NCI-H748 (cell line): Measurements from ENCODE around the gene NIFK.

Experiments
- DNase-seq: peaks from one replicate; lab custom pipeline; 2025; ENCODE audit not compliant: unreplicated experiment; lab: John Stamatoyannopoulos, UW

Gene NIFK

DNA sequence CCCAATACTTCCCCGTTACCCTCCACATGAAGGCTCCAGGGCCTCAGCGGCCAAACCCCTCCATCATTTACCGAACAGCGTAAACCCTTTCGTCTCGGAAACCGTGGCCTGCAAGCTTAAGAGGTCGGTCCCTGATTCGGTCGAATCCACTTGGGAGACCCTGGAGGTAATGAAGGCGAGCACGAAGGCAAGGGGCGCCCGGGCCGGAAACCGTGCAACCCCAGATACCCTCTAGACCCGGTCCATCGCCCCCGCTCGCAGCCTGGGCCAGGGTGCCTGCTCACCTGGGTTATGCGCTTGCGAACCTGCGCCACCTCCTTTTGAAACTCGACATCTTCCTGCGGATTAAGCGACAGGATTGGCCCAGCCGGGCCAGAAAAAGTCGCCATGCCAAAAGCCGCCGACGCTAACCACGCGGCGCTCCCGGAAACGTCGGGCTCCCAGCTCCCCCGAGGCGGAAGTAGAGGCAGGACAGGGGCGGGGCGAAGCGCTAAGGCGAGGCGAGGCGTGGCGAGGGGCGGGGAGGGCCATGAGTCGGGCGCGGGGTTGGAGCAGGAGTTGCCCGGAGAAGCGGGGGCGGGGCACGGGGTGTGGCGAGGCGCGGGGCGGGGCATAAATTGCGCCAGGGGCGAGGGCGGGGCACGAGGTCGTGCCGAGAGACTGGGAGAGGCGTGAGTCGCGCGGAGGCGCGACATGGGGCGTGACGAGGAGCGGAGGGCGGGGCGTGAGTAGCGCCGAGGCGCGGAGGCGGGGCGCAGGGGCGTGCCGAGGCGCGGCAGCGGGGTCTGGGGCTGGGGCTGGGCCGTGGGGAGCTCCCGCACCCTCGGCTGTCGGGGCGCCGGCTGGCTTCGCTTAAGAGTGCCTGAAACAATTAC lies at the start of gene NIFK:
TSS of gene NIFK (minus strand) at position 414 of the 875 bp plus-strand sequence. CDS start at position 389, 25 bp downstream.
- peak; percentile 92 for DNase-seq

DNA sequence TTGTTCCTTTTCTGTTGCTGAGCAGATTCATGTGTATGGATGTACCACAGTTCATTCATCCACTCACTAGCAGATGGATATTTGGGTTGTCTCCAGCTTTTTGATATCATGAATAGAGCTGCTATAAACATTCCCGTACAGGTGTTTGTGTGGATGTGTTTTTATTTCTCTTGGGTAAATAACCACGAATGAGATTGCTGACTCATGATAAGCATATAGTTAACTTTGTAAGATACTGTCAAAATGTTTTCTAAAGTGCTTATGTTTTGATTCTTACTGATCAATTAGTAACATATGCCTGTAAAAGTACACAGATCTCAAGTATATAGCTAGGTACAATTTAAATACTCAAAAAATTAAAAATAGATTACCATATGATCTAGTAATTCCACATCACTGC lies 46.5 kb upstream of the NIFK start:
- no peak for DNase-seq

DNA sequence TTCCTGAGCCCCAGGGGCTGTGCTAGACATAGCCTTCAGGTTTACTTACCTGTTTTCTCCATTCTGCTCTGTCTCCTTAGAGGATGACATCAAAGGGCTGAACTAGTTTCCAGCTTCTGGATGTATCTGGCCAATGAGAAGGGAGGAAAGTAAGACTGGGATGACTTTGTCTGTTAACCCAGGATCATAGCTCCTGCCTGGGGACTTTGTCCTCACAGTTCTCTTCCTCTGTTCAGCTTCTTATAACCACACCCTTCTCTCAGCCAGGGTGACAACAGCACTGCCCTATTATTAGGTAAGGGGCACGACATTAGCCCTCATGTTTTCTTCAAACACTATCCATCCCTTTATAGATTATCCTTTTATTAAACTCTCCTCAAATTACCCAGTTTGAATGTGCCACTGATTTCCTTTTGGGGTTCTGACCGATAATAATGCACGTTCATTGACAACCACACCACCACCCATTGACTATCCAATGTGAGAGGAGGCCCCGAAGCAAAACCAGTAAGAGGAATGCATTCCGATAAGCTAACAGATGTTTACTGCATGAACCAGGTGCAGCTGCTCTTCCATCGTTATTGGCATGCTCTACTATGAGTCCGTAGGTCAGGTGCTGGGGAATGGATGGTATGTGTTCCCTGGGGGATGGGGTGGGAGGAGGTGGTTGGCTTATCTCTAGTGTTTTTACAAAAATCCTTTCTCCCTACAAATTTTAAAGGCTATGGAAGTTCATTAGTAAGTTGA lies 42.2 kb upstream of the NIFK start:
- no peak for DNase-seq

DNA sequence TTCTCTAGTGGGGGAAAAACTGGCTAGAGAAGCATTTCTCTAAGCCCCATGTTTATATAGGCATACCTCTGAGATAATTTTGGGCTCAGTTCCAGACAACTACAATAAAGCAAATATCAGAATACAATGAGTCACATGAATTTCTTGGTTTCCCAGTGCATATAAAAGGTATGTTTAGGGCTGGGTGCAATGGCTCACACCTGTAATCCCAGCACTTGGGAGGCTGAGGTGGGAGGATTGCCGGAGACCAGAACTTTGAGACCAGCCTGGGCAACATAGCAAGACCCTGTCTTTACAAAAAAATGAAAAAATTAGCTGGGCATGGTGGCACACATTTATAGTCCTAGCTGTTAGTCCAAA lies 41.0 kb upstream of the NIFK start:
- DNase-seq, result peak; percentile 7

DNA sequence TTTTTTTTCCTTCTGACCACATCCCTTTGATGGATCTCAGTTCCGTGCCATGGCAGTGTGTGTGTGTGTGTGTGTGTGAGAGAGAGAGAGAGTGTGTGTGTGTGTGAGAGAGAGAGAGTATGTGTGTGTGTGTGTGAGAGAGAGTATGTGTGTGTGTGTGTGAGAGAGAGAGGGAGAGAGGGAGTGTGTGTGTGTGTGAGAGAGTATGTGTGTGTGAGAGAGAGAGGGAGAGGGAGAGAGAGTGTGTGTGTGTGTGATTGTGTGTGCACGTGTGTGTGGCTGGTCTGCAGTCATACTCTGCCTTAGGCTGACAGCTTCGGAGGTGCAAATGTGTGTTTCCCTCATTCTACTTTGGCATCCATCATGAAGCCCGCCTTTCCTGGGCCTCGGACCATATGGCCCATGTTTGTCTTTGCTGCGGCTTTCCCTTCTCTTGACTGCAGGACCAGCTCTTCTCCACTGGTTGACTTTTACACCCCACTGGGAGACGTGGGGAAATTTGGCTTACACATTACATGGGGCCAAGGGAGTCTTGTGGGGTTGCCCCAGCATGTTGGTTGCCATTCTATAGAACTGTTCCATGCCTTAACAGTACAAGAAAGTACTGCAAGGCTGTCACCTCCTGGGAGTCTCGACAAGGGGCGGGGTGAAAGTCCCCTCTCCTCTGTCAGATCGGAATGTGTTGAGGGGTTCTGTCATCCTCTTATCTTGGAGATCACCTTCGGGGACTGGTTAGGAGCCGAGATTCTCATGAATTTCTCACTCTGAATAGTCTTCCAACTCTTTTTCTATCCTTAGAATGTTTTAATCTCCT lies 40.4 kb upstream of the NIFK start:
- no peak for DNase-seq

DNA sequence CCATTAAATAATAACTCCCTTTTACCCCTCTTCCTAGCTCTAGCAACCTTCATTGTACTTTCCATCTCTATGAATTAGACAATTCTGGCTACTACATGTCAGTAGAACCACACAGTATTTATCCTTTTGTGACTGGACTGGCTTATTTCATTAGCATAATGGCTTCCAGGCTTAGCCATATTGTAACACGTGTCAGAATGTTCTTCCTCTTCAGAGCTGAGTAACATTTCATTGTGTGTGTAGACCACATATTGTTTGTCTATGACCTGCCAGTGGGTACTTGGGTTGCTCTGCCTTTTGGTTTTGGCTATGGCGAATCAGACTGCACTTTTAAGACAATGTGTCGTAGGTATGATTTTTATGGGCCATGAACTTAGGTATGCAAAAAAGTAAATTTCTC lies 39.7 kb upstream of the NIFK start:
- DNase-seq, result no peak

DNA sequence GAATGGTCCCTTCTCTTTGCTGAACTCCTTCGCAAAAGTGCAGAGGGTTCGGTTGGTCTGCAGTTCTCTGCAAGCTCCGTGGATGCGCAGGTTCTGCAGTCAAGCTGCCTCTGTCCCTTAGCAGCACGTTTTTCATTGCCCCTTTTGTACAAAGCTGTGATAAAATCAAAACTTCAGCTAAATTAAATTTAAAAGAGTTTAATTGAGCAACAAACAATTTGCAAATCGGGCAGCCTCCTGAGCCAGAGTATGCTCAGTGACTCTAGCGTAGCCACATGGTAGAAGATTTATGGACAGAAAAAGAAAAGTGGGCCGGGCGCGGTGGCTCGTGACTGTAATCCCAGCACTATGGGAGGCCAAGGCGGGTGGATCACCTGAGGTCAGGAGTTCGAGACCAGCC lies 37.6 kb upstream of the NIFK start:
- no peak for DNase-seq

DNA sequence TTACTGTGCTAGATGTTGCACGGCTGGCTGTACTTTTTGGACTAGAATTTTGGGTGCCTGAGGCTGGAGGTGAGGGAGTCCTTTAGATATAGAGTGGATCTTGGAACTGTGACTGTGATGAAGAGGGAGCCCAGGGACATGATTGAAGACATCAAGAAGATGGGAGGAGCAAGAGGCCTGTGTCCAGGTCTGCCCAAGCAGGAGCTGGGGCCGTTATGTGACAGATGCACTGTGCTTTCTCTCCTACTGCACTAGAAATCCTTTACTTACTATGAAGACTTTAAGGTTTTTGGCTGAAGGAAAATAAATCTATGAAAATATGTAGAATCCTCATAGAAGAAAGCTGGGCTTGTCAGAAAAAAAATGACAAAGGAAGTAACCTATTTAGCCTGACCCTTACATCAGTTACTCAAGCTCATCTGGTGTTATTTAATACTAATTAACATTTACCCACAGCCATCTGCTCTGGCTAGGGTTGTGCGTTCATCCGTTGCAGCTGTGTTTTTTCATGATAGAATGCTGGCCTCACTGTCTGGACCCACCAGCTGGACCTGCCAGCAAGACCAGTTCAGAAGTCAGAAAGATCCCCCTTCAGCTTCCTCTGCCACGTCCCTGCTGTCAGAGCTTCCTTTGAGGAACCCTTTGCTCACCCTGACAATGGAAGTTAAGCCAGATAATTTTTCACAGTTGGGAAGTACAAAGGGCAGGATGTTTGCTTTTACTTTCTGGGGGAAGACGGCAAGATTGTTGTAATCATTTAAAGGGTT lies 35.5 kb upstream of the NIFK start:
- DNase-seq, result peak; percentile 37

DNA sequence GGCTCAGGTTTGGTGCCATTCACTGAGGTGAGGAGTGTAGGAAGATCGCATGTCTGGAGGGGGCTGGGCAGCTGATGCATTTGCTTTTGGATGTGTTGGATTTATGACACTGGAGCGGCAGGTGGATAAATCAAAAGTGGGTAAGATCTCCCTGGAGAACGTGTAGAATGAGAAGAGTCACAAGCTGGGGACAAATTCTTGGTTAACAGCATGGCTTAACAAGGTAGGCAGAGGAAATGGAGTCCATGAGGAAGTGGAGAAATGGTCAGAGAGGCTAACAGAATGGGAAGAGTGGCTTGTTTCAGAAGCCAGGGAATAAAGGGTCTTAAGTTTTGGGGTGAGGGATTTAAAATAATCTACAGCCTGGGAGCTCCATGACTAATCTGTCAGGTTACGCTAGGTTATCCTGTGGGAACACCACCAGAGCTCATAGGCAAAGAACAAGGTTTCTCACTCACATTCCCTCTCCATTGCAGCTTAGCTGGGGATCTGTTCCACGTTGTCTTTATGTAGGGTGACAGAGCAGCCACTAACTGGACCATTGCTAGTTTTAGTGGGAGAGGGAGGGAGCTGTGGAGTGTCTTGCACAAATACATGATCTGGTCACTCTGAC lies 31.6 kb upstream of the NIFK start:
- no peak for DNase-seq

DNA sequence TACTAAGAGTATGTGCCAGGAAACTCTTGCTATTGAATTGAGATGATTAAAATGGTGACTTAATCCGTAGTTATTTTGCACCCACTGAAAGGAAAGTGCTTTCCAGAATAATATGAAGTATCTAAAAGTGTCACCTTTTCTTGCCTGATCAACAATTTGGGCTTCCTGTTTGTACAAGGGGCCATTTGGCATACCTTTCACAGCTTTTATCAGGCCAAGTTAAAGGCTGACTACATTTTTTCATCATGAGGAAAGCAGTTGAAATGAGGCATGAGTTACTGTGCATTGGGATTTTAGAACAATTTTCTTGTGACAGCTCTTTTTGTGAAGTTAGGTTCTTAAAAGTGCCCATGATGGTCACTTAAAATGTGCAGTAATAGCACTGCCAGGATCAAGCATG lies 29.9 kb upstream of the NIFK start:
- DNase-seq, result no peak

DNA sequence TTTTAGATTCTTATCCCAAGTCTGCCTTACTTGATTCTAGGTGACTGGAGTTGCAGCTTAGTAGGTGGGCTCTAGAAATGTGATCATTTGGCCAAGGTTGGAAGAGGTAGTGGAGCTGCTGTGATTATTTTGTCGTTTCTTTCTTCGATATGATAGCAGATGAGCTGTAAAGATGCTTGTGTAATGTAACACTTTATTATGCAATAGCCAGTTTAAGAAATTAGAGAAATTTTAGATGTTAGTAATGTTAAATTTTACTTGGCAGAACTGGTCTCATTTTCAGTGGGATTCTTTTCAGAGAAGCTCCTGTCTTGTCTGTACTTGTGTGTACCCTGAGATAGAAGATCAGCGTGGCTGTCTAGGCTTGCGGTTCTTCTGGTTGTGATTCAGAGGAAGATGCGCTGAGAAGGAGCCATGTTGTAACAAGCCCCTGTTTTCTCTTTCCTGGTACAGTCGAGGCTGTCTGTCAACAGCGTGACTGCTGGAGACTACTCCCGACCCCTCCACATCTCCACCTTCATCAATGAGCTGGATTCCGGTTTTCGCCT lies 28.1 kb upstream of the NIFK start:
- no peak for DNase-seq

DNA sequence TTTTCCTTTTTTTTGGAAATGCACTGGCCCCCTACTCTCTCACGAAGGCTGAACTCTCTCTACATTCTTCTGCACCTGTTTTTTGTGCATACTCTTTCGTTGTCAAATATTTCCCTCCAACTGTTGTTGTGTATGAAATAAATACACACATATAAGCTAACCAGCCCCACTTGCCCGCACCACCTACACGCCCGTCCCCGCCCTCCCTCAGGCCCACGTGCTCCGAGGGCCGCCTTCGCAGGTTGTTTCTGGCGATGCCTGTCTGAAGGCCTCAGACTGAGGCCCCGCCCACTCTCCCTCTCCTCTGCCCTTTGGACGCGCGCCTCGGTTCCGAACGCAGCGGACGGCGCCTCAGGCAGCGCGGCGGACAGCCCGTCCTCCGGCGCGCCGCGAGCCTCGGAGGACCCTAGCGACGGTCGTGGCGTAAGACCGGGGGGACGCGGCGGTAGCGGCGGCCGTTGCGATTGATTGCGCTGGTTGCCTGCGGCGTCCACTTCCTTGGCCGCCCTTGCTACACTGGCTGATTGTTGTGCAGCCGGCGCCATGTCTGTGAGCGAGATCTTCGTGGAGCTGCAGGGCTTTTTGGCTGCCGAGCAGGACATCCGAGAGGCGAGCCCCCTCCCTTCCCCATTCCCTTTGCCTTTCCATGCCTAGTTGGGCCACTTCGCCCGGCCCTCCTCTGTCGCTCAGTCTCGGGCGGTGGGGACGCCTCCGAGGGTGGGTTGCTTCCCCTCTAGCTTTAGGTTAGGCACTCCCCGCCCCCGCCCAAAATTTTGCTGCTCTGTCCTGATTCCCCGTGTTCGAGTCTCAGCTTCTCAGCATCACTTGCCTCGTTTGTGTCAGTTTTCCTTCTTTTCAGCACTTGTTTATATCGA lies 18.8 kb upstream of the NIFK start, which contains the start of gene TSN:
TSS of gene TSN (plus strand) at position 415 of the 875 bp plus-strand sequence. CDS start at position 544, 129 bp downstream.
- peak; percentile 96 for DNase-seq

DNA sequence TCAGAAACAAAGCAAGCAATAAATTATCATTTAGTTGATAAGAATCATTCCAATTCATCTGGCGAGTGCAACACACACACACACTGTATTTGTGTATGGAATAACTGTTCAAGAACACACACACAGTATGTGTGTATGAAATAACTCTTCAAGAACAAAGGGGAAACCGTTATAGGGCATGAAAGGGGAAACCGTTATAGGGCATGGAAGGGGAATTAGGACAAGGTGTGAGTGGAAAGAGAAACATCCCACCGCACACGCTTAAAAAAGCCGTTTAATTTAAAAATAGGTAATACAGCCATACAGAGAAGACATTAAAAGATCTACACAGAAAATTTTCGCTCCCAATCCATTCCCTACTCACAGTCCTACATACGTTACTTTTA lies 18.2 kb upstream of the NIFK start:
- no peak for DNase-seq

DNA sequence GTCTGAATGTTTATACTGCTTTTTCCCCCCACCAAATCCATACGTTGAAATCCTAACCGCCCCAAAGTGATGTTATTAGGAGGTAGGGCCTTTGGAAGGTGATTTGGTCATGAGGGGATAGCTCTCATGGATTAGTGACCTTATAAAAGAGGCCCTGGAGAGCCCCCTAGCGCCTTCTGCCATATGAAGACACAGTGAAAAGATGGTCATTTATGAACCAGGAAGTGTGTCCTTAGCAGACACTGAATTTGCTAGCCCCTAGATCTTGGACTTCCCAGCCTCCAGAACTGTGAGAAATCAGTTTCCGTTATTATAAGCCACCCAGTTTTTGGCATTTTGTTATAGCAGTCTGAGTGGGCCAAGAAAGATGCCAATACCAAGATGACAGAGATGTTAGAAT lies 11.5 kb upstream of the NIFK start:
- peak; percentile 44 for DNase-seq

DNA sequence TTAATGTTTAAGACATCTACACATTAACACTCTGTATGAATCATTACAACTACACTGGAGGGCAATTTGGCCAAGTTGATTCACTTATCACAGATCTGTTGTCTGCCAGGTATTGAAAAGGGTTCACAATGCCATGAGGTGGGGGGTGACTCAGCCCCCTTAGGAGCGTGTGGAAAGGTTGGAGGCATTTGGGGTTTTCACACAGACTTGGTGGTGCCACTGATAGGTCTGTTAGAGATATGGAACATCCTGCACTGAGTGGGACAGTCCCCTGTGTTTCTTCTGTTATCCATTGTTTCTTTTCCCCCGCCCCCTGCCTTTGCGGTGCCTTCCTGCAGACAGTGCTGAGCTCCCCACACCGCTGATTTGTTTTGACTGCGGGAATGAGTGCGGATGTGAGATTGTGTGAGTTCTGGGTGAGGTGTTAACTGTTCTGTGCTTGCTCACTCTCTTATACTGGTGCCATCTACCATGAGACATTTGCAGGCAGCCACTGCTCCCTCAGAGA lies 9.4 kb upstream of the NIFK start:
- DNase-seq, result no peak

DNA sequence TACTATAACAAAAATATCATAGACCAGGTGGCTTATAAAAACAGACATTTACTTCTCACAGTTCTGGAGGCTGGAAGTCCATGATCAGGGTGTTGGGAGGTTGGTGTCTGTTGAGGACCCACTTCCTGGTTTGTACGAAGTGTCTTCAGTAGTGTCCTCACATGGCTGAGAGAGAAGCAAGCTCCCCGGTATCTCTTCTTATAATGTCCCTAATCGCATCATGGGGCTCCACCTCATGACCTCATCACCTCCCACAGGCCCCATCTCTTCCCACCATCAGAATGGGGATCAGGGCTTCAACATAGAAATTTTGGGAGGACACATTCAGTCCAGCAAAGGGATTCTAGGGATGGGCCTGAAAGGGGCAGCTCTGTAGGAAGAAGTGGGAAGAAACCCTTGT lies 4.8 kb upstream of the NIFK start:
- no peak for DNase-seq

DNA sequence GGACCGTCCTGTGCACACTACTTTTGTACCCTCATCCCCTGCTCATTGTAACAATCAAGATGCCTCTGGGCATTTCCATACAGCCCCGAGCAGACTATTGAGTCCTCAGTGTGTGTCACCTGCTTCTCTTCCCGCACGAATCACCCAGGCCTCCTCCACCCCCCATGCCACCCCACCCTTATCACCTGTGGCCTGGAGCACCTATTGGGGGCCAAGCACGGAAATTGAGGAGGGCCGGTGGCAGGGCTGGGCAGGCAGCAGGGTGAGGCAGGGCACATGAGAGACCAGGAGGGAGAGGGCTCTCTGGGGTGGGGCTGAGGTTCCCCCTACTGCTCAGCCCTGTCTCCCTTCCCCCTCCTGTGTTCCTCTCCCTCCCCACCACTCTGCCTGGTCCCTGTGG lies 4.3 kb upstream of the NIFK start:
- no peak for DNase-seq

DNA sequence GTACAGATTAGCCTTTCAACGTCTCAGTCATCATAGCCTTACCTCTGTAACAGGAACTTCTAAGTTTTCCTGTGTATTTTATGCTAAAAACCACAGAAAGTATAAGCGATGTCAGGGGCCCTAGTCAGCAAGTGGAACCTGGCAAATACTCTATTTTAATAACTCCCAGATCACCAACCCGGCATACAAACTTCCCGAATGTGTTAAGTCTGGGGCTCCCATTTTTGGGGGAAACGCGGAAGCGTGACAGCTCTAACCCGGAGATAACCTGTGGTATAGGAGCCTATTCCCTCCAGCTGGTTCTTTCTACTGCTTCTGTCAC lies 574 bp downstream of the NIFK start:
- no peak for DNase-seq

DNA sequence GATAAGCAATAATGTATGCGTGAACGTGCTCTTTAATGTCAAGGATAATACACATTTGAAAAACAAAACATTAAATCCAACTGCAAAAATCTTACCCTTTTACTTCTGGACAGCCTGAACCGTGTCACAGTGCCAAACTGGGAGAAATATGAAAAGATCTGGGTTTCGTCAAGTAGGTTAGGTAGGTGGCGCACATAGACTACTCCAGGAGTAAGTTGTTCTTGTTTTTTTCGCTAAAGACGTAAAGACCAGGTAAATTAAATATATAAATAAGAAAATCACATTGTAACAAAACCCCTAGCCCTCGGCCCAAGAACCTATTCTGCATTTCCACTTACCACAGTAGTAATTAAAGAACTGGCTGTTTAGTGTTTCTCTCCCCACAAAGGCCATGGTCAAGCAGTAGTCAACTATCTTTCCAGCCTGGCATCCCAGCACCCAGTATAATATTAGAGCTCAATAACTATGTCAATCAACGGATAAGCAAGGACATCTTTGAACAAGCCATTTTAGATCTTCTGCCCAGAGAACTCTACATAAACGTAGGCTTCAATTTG lies 1.1 kb downstream of the NIFK start:
- no peak for DNase-seq
